Measurements from ENCODE around the gene TCF12.

- TF ChIP-seq CTCF (IDR thresholded peaks at IDR 0.05) (no peak), EZH2phosphoT487 (IDR thresholded peaks at IDR 0.05) (no peak)
Measured at GRCh38 chr15:57041416-57041815, 123.0 kb downstream of the TCF12 start.
